Hematopoietic multipotent progenitor cell treated with erythropoietin and hydrocortisone succinate and interleukin-3 and kit ligand, for 4 days (in vitro differentiated cells): ENCODE measurements around the gene EXOC4.
"Not testable (repeated sequence)": the region's sequence is repeated elsewhere in the genome, so short reads cannot be mapped to it uniquely, and the experiment has no call there.

Source experiments
- DNase-seq: peaks from one replicate; pipeline ENCODE4 v3.0.0-alpha.2; 2015

Gene EXOC4

GRCh38 chr7:133252858-133253518, at the start of gene EXOC4:
Gene EXOC4 (plus strand): TSS chr7:133253078.
- peak; percentile 99 for DNase-seq

- no peak for DNase-seq
Measured at GRCh38 chr7:133203490-133203889, 49.4 kb upstream of the EXOC4 start.

- DNase-seq, result peak; percentile 59
Measured at GRCh38 chr7:133207687-133208086, 45.2 kb upstream of the EXOC4 start.

GRCh38 chr7:133210817-133211216, 42.1 kb upstream of the EXOC4 start:
- not testable (repeated sequence) for DNase-seq

- DNase-seq, result not testable (repeated sequence)
Measured at GRCh38 chr7:133213772-133214171, 39.1 kb upstream of the EXOC4 start.

GRCh38 chr7:133217773-133218172, 35.1 kb upstream of the EXOC4 start:
- DNase-seq, result no peak

- peak; percentile 73 for DNase-seq
Measured at GRCh38 chr7:133230591-133231194, 22.2 kb upstream of the EXOC4 start.

GRCh38 chr7:133233142-133233541, 19.7 kb upstream of the EXOC4 start:
- no peak for DNase-seq

- no peak for DNase-seq
Measured at GRCh38 chr7:133234961-133235875, 17.7 kb upstream of the EXOC4 start.

- no peak for DNase-seq
Measured at GRCh38 chr7:133237545-133237944, 15.3 kb upstream of the EXOC4 start.

- no peak for DNase-seq
Measured at GRCh38 chr7:133240302-133240701, 12.6 kb upstream of the EXOC4 start.

- no peak for DNase-seq
Measured at GRCh38 chr7:133246558-133246957, 6.3 kb upstream of the EXOC4 start.

- no peak for DNase-seq
Measured at GRCh38 chr7:133248901-133249300, 4.0 kb upstream of the EXOC4 start.

GRCh38 chr7:133252506-133252857, 396 bp upstream of the EXOC4 start:
- no peak for DNase-seq

- peak; percentile 30 for DNase-seq
Measured at GRCh38 chr7:133253519-133253875, 619 bp downstream of the EXOC4 start.

GRCh38 chr7:133255486-133255885, 2.6 kb downstream of the EXOC4 start:
- peak; percentile 22 for DNase-seq

- no peak for DNase-seq
Measured at GRCh38 chr7:133258174-133258573, 5.3 kb downstream of the EXOC4 start.

- DNase-seq, result no peak
Measured at GRCh38 chr7:133265821-133266220, 12.9 kb downstream of the EXOC4 start.

- DNase-seq, result no peak
Measured at GRCh38 chr7:133268355-133268754, 15.5 kb downstream of the EXOC4 start.

GRCh38 chr7:133272336-133272735, 19.5 kb downstream of the EXOC4 start:
- DNase-seq, result no peak

GRCh38 chr7:133273227-133273626, 20.3 kb downstream of the EXOC4 start:
- no peak for DNase-seq

- no peak for DNase-seq
Measured at GRCh38 chr7:133274265-133274664, 21.4 kb downstream of the EXOC4 start.

- no peak for DNase-seq
Measured at GRCh38 chr7:133275008-133275407, 22.1 kb downstream of the EXOC4 start.
